OCI-LY3 (cell line): ENCODE data around the gene DUSP11.

Experiments used
- CTCF ChIP-seq: fragments of 200-600, 300-600 bp; sonication (generic); IDR thresholded peaks from 2 replicates; pipeline ENCODE4 v1.5.1; 2014; ENCODE audit warnings: antibody characterized with exemption, low read length, low read depth
- EZH2phosphoT487 ChIP-seq: fragments of 200-600 bp; shearing (Covaris generic); IDR thresholded peaks from 2 replicates; pipeline ENCODE4 v1.6.1; 2018; ENCODE audit warnings: antibody characterized with exemption, mixed run types, low read depth

DNA sequence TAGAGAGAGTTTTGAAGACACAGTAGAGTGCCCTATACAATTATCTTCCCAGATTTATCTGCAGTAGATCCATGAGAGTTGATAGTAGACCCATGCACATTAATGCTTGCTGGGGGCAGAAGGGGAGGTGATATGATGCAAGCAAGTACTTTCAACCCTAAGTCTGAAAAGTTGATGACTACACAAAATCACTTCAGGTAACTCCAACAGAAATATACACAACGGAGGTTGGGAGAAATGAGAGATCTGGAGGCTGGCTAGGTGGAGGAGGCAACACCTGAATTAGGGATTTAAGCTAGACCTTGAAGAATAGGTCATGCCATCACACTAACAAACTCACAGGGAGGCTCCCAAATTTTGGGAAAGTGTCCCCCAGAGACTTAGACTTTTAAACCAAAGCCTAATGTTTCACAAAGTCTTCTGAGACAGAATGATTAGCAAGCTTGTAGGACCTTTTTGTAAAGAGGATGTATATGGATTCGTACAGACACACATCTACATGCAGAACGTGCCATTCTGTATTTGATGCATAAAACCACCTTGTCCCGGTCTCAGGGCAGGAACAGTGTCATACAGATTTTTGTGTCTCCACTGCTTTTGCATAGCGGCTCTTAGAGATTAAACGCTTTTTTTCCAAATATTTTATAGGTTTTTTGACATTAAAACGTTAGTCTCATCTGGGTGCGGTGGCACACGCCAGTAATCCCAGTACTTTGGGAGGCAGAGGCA, 47.9 kb upstream of the DUSP11 start:
- TF ChIP-seq CTCF = no peak
- no peak for TF ChIP-seq EZH2phosphoT487
